IPS-20b (cell line): Measurements from ENCODE around the gene CTRB2.
"Not testable (repeated sequence)": the region's sequence is repeated elsewhere in the genome, so short reads cannot be mapped to it uniquely, and the experiment has no call there.

ENCODE experiments used
- H3K27ac ChIP-seq: one replicate; pipeline ENCODE4 v1.5.1; 2013; ENCODE audit warnings: low read length
- H3K27me3 ChIP-seq: 2 replicates; pipeline ENCODE4 v1.6.1; 2013; ENCODE audit warnings: mild to moderate bottlenecking, low read length, inconsistent platforms; ENCODE audit not compliant: insufficient read depth
- H3K36me3 ChIP-seq: 2 replicates; pipeline ENCODE4 v1.6.1; 2013; ENCODE audit warnings: low read depth, mild to moderate bottlenecking, inconsistent platforms, low read length, moderate library complexity; ENCODE audit not compliant: insufficient read depth
- H3K4me1 ChIP-seq: 2 replicates; pipeline ENCODE4 v1.6.1; 2013; ENCODE audit warnings: mild to moderate bottlenecking, control low read depth, inconsistent platforms, low read length, moderate library complexity; ENCODE audit not compliant: insufficient read depth
- H3K4me3 ChIP-seq: 2 replicates; pipeline ENCODE4 v1.5.1; 2013; ENCODE audit warnings: mild to moderate bottlenecking, low read length, inconsistent platforms
- H3K9ac ChIP-seq: 2 replicates; pipeline ENCODE4 v1.6.1; 2013; ENCODE audit warnings: low read depth, mild to moderate bottlenecking, inconsistent platforms, low read length, moderate library complexity
- H3K9me3 ChIP-seq: 2 replicates; pipeline ENCODE4 v1.6.1; 2013; ENCODE audit warnings: mild to moderate bottlenecking, low read depth, low read length, inconsistent platforms; ENCODE audit not compliant: insufficient read depth

CTRB2 gene

DNA sequence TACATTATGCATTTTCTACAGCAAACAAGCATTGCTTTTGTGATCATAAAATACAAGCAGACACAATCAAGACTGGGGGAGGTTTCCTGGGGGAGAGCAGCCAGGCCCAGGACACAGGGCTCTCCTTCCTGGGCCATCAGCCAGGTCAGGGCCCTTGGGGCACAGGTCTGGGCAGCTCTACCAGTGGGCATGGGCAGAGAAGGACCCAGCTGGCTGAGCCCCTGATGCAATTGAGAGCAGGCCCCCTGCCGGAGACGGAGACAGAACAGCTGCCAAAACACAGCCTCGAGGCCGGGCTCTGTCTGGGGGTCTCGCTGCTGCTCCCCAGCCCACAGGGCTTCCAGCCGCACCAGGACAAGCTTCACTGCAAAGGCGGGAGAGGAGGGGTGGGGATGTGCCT, 33.7 kb upstream of the CTRB2 start:
- not testable (repeated sequence) for H3K9me3 ChIP-seq, H3K27ac ChIP-seq, H3K27me3 ChIP-seq, H3K4me3 ChIP-seq, H3K9ac ChIP-seq
- Histone ChIP-seq H3K36me3 (peaks cover 60% of the 10 kb centered on the region), H3K4me1 (peaks cover 13% of the 10 kb centered on the region)

DNA sequence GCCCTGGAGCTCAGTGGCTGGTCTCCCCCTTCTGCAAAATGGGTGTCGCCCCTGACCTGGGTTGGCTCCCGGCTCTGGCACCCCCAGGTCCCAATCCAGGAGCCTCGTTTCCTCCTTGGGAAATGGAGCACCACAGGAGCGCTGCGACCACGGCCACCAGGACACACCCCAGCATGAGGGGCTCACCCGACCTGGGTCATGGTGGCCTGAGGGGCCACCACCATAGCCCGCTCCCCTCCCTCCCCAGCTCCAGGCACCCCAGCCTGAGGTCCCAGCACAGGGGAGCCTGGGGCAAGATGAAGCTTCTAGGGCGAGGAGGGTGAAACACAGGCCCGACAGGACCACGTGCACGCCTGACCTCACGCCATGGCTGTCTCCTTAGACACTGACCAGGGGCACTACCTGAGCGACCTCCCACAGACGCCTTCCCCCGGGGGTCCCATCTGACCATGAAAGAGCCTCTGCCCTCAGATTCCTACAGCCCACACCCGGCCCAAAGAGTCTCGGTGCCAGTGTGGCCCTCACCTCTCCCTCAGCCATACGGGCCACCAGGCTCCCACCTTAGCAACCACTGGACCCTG, 32.7 kb upstream of the CTRB2 start:
- Histone ChIP-seq H3K27ac (no peak overlapping the region), H3K9me3 (no peaks in the 10 kb centered on the region), H3K27me3 (no peaks in the 10 kb centered on the region), H3K4me1 (peaks cover 4% of the 10 kb centered on the region), H3K9ac (no peak overlapping the region), H3K36me3 (peaks cover 66% of the 10 kb centered on the region), H3K4me3 (no peak overlapping the region)

DNA sequence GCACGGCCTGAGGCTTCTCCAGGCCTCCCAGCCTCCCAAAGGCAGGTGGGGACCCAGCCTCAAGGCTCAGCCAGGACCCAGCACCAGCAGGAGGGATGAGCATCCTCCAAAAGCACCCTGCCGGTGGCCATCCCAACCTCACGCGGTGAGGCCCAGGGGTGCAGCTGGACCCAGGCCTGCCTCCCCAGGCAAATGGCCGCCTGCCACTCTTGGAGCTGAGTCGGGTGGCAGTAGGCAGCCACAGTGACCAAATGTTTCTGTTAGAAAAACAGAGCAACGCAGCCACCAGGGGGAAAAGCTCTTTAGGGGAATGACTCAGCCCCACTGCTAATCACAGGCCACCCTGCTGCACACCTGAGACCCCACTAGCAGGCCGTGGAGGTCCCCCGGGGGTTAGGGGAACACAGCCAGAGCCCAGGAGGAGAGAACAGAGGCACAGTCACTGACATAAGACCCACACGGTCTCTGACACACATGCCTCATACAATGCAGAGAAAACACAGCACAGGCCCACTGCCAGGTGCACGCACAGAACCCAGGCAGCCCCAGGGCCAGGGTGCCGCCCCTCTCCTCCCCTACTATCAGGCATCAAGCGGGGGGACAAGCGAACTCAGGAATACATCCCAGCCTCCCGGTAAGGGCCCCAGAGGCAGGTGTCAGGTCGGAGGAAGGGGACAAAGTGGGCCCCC, 32.0 kb upstream of the CTRB2 start:
- Histone ChIP-seq H3K9me3 (no peaks in the 10 kb centered on the region), H3K4me1 (no peaks in the 10 kb centered on the region), H3K36me3 (peaks cover 71% of the 10 kb centered on the region), H3K27ac (no peak overlapping the region), H3K4me3 (no peak overlapping the region), H3K27me3 (no peaks in the 10 kb centered on the region), H3K9ac (no peak overlapping the region)

DNA sequence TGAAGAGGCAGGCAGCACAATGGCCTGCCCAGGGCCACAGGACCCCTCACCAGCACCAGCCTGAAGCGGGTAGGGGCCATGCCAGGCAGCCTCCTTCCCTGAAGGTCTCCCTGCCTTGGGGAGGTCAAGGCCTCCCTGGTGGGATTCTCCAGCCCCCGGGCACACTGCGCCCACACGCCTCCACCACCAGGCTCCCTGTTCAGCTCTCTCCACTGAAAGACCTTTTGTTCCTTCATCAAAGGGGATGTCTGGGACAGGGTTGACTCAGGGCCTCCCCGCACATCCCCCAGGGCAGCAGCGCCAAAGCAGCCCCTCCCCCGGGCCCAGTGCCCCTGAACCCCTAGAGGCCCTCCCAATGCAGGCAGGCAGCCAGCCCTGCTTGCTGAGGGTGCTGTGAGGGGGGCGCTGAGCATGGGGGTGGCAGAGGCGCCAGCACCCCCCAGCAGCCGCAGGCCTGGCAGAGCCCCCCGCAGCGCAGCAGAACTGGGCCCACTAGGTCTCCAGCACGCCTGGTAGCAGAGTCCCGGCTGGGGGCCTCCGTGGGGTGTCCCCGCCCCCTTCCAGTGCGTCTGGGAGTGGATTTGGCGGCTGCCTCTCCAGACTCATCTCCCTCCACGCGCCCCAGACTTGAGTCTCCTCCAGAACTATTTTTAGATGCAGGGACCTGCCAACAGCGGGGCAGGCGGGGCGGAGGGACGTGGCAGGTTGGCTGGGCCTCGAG, 31.3 kb upstream of the CTRB2 start:
- no peak overlapping the region for H3K4me3 ChIP-seq
- no peak overlapping the region for H3K9ac ChIP-seq
- no peaks in the 10 kb centered on the region for H3K4me1 ChIP-seq
- H3K9me3 ChIP-seq, result no peaks in the 10 kb centered on the region
- H3K27ac ChIP-seq, result no peak overlapping the region
- no peaks in the 10 kb centered on the region for H3K27me3 ChIP-seq
- peaks cover 69% of the 10 kb centered on the region for H3K36me3 ChIP-seq

DNA sequence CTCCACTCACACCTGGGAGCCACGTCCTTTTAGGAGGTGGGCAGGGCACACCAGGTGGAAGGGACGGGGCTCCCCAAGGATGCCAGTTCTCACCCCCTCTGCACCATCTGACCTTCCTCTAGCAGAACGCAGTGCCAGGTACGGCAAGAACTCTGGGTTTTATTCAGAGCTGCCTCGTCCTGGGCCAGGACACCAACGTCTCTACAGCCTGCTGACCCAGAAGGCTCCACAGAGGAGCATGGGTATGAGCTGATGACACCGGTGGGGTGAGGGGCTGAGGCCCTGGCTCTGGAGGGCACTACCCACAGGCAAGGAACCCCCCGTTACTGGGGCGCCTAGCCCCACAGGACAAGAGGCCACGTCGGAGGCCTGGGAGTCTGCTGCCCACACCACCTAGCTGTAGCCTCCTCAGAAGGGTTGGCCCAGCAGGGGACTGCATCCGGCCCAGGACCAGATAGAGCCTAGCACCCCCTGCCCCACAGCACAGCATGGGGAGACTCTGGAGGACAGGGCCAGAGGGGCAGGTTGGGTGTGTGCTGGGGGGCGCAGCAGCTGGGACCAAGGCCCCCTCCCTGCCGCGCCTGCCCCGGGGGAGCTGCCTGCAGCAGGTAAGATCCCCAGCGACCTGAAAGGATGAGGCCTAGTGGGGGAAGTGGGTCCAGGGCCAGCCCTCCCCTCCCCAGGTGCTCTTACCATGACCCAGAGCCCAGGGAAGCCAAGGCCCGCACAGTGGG, 30.6 kb upstream of the CTRB2 start:
- Histone ChIP-seq H3K9ac (no peak overlapping the region), H3K9me3 (no peaks in the 10 kb centered on the region), H3K36me3 (peaks cover 70% of the 10 kb centered on the region), H3K27me3 (no peaks in the 10 kb centered on the region), H3K4me3 (no peak overlapping the region), H3K27ac (no peak overlapping the region), H3K4me1 (no peaks in the 10 kb centered on the region)

DNA sequence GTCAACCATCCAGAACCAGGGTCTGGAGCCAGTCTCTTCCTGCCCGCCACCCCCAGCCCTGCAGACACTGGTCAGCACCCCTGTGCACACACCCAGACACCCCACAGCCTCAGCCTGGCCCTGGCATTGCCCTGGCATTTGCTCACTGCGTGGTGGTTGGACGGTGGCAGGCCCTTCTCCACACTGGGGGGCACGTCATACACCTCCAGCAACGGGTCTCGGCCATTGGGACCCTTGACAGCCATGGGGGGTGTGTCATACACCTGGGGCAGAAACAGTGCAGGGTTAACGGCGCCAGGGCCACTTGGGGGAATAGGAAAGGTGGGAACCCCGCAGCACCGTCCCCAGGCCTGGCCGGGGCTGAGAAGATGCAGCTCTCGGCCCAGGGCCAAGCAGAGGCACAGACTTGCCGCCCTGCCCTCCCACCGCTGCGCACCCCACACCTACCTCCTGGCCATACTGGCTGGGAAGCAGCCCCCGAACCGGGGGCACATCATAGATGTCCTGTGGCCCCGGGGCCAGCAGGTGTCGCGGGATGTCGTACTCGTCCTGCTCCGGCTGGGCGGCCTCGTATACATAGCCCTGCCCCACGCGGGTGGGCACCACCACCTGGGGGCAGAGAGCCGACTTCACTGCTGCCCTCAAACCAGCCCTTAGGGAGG, 29.9 kb upstream of the CTRB2 start:
- no peak overlapping the region for H3K9ac ChIP-seq
- H3K36me3 ChIP-seq, result peaks cover 68% of the 10 kb centered on the region
- H3K27me3 ChIP-seq, result no peaks in the 10 kb centered on the region
- no peaks in the 10 kb centered on the region for H3K9me3 ChIP-seq
- no peak overlapping the region for H3K4me3 ChIP-seq
- H3K27ac ChIP-seq, result no peak overlapping the region
- no peaks in the 10 kb centered on the region for H3K4me1 ChIP-seq

DNA sequence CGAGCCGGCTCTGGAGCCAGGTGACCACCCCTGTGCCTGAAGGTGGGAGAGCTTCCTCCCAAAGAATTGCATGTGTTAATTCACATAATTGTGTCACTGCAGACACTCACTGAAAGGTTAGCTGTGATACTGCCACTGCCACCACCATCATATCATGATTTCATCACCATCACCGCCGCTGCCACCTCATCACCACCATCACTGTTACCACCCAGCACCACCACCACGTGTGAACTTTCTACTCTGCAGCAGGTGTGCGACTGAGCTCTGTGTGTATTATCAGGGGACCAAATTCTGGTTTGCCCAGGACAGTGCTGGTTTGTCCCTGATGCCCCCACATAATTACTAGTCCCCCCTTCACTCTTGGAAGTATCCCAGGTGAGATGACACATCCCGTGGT, 29.3 kb upstream of the CTRB2 start:
- Histone ChIP-seq H3K4me3 (no peak overlapping the region), H3K27ac (no peak overlapping the region), H3K27me3 (no peaks in the 10 kb centered on the region), H3K36me3 (peaks cover 67% of the 10 kb centered on the region), H3K4me1 (no peaks in the 10 kb centered on the region), H3K9me3 (no peaks in the 10 kb centered on the region), H3K9ac (no peak overlapping the region)

DNA sequence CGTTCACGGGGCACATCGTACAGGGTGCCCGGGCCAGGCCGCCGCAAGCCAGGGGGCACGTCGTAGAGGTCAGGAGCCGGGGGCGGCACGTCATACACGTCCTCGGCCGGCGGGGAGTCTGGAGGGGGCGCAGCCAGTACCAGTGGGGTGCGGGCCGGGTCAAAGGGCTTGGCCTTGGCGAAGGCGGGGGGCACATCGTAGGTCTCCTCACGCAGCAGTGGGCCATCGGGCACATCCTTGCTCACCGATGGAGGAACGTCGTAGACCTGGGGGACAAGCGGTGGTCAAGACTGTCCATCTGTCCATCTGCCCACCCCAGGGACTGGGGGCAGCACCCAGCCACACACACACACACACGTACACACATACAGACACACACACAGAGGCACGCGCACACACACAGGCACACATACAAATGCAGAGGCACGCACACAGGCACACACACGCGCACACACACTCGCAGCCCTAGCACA, 28.8 kb upstream of the CTRB2 start:
- Histone ChIP-seq H3K4me3 (no peak overlapping the region), H3K27me3 (no peaks in the 10 kb centered on the region), H3K4me1 (no peaks in the 10 kb centered on the region), H3K36me3 (peaks cover 65% of the 10 kb centered on the region), H3K9me3 (no peaks in the 10 kb centered on the region), H3K9ac (no peak overlapping the region), H3K27ac (no peak overlapping the region)

DNA sequence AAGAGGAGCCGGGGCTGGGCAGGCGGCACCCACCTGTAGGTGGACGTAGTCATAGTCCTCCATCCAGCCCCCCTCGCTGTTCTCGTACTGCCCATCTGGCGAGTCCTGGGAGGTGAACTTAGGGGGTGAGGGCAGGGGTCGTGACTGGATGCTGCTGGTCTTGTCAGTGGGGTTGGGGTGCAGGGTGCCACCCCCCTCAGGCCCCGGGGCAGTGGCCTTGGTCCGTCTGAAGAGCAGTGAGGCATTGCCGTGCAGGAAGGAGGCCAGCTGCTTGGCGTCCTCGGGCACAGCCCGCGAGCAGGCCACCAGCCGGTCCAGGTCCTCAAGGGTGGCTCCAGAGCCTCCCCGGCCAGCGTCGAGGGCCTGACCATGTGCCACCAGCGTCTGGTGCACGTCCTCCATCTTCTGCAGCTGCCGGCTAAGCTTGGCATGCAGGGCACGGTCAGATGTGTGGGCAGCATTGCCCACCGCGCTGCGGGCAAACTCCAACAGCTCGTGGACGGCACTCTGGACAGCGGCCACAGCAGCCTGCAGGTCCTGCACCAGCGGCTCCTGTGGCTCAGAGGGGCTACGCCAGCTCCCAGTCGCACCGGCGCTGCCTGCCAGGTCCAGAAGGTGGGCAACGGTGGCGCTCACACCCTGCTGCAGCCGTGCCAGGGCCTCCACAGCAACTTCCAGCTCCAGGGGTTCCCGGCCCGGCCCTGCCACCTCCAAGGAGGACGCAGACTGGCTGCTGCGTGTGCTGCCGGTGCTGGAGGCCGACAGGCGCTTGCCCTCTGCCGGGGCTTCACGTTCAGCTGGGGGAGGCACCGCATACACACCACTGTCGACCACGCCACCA, 28.1 kb upstream of the CTRB2 start:
- no peaks in the 10 kb centered on the region for H3K4me1 ChIP-seq
- H3K36me3 ChIP-seq, result peaks cover 65% of the 10 kb centered on the region
- no peak overlapping the region for H3K4me3 ChIP-seq
- no peak overlapping the region for H3K27ac ChIP-seq
- no peak overlapping the region for H3K9ac ChIP-seq
- no peaks in the 10 kb centered on the region for H3K9me3 ChIP-seq
- H3K27me3 ChIP-seq, result no peaks in the 10 kb centered on the region

DNA sequence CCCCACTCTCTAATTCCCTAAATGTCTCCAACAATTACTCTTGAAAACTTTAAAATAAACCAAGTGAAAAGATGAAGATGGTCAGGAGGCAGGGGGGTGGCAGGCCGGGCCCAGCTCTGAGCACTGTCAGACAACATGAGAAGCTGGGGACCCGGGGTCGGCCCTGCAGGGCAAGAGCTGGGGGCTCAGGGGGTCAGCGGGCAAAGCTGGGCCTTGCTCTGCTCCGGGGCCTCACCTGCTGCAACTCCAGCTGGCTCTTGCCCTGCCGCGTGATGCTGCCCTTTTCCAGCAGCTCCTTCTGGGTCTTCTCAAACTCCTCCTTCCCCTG, 26.6 kb upstream of the CTRB2 start:
- Histone ChIP-seq H3K4me1 (no peaks in the 10 kb centered on the region), H3K36me3 (peaks cover 67% of the 10 kb centered on the region), H3K9ac (no peak overlapping the region), H3K27ac (no peak overlapping the region), H3K27me3 (no peaks in the 10 kb centered on the region), H3K4me3 (no peak overlapping the region), H3K9me3 (no peaks in the 10 kb centered on the region)

DNA sequence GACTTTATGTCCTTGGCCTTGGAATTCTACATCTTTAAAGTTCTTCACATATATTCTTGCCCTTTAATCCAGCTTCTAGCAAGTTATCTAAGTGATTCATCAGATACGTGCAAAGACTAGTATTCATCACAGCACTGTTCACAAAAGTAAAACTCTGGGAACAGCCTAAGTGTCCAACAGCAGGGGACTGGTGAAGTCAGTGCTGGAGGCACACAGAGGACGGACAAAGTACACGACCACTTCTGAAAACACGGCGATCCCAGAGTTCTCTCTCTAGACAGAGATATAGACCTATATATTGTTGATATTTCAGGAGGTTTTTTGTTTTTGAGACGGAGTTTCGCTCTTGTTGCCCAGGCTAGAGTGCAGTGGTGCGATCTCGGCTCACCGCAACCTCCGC, 24.6 kb upstream of the CTRB2 start:
- H3K27me3 ChIP-seq, result no peaks in the 10 kb centered on the region
- no peak overlapping the region for H3K27ac ChIP-seq
- H3K4me1 ChIP-seq, result no peaks in the 10 kb centered on the region
- no peaks in the 10 kb centered on the region for H3K9me3 ChIP-seq
- no peak overlapping the region for H3K9ac ChIP-seq
- H3K4me3 ChIP-seq, result no peak overlapping the region
- peaks cover 70% of the 10 kb centered on the region for H3K36me3 ChIP-seq
